MCF 10A (cell line): Measurements from ENCODE around the gene RASSF7. TPM values are rescaled to one million over a fixed set of nuclear protein-coding genes. Genes with fewer than 3 reads are reported as not detected.

Source experiments
- BruUV-seq: library from RNA; stranded (reverse); fragments of 400-500 nt; replicated peaks from 2 replicates; lab custom pipeline; 2021; lab: Mats Ljungman, UMichigan
- CTCF ChIA-PET: fragments of 300-600 bp; sonication (Branson Sonifier 250); formaldehyde crosslinking; extraction: SDS; loops from one replicate; lab custom pipeline; 2021; ENCODE audit warnings: antibody characterized with exemption, inconsistent platforms; lab: Yijun Ruan, JAX
- POLR2A ChIA-PET: fragments of 300-600, 350-650 bp; sonication (Branson Sonifier 250); formaldehyde crosslinking; extraction: SDS; loops from one replicate; lab custom pipeline; 2020; ENCODE audit warnings: antibody characterized with exemption, inconsistent platforms; lab: Yijun Ruan, JAX
- DNase-seq: peaks from one replicate; pipeline ENCODE4 v3.0.0-alpha.2; 2018; ENCODE audit not compliant: unreplicated experiment
- H3K27ac Mint-ChIP-seq: one replicate; pipeline ENCODE4 v1.8.0; 2022; ENCODE audit warnings: mild to moderate bottlenecking, low read depth, mixed read lengths; ENCODE audit not compliant: unreplicated experiment
- H3K27me3 Mint-ChIP-seq: one replicate; pipeline ENCODE4 v1.8.0; 2022; ENCODE audit warnings: mixed read lengths; ENCODE audit not compliant: insufficient read depth, unreplicated experiment
- H3K36me3 Mint-ChIP-seq: one replicate; pipeline ENCODE4 v1.8.0; 2022; ENCODE audit warnings: mild to moderate bottlenecking, moderate library complexity, mixed read lengths; ENCODE audit not compliant: insufficient read depth, unreplicated experiment
- H3K4me1 Mint-ChIP-seq: one replicate; pipeline ENCODE4 v1.8.0; 2022; ENCODE audit warnings: mixed read lengths; ENCODE audit not compliant: insufficient read depth, unreplicated experiment
- H3K4me3 Mint-ChIP-seq: one replicate; pipeline ENCODE4 v1.8.0; 2022; ENCODE audit warnings: mild to moderate bottlenecking, moderate library complexity, mixed read lengths; ENCODE audit not compliant: unreplicated experiment
- H3K9me3 Mint-ChIP-seq: one replicate; pipeline ENCODE4 v1.8.0; 2022; ENCODE audit warnings: mixed read lengths; ENCODE audit not compliant: unreplicated experiment
- CTCF ChIP-seq: fragments of 200-600 bp; IDR thresholded peaks from one replicate; pipeline ENCODE4 v1.8.0; 2022; ENCODE audit warnings: antibody characterized with exemption, mild to moderate bottlenecking; ENCODE audit not compliant: unreplicated experiment
- intact Hi-C: fragments of 100-400 bp; cut with micrococcal nuclease; formaldehyde crosslinking; loops from 2 replicates; pipeline ENCODE4 v1.14.1; 2022
- total RNA-seq: library from RNA; stranded (reverse); gene quantifications from 2 replicates; pipeline ENCODE4 v1.2.3, GENCODE V29; 2022

The RASSF7 gene
- total RNA-seq, 1 experiment from 2014 or later = 13.3 TPM

- no TSS peak for BruUV-seq
- CTCF ChIA-PET = interaction anchor here (0.6 kb wide), 2 partner anchors 48 to 103 kb away, joined by 3 to 4 read pairs; no protein-coding TSS in a partner anchor
- H3K9me3 Mint-ChIP-seq = no peaks in the 10 kb centered on the region
- H3K27ac Mint-ChIP-seq = no peak overlapping the region
- DNase-seq = no peak
- intact Hi-C loops = no loop called here
- H3K4me3 Mint-ChIP-seq = no peak overlapping the region
- peaks cover under 1% of the 10 kb centered on the region for H3K4me1 Mint-ChIP-seq
- POLR2A ChIA-PET = interaction anchor here (0.7 to 1.6 kb wide), 2 partner anchors 12 to 144 kb away, joined by 3 to 5 read pairs; no protein-coding TSS in a partner anchor
- TF ChIP-seq CTCF = no peak
- H3K27me3 Mint-ChIP-seq = no peaks in the 10 kb centered on the region
- peaks cover 20% of the 10 kb centered on the region for H3K36me3 Mint-ChIP-seq
Observed at GRCh38 chr11:520428-521176, 40.2 kb upstream of the RASSF7 start.

GRCh38 chr11:521177-521688 is 39.5 kb upstream of the RASSF7 start:
- no peak for DNase-seq
- no peaks in the 10 kb centered on the region for H3K4me1 Mint-ChIP-seq

GRCh38 chr11:526192-526591 is 34.6 kb upstream of the RASSF7 start:
- no peak overlapping the region for H3K4me3 Mint-ChIP-seq
- no peaks in the 10 kb centered on the region for H3K27me3 Mint-ChIP-seq
- H3K4me1 Mint-ChIP-seq = no peaks in the 10 kb centered on the region
- H3K27ac Mint-ChIP-seq = no peak overlapping the region
- intact Hi-C loops = no loop called here
- H3K9me3 Mint-ChIP-seq = no peaks in the 10 kb centered on the region
- no peak for DNase-seq
- TF ChIP-seq CTCF = no peak
- H3K36me3 Mint-ChIP-seq = peaks cover 12% of the 10 kb centered on the region
- ChIA-PET CTCF (no interaction called here), POLR2A (interaction anchor here (1.3 kb wide), 1 partner anchor 8 kb away, joined by 5 read pairs; no protein-coding TSS in a partner anchor)
- BruUV-seq = no TSS peak

More at GRCh38 chr11:521177-521688, 39.5 kb upstream of the RASSF7 start:
- BruUV-seq = no TSS peak
- ChIA-PET POLR2A (interaction anchor here (1.5 to 1.6 kb wide), 2 partner anchors 12 to 15 kb away, joined by 5 to 6 read pairs; no protein-coding TSS in a partner anchor), CTCF (interaction anchor here (0.6 kb wide), 1 partner anchor 495 kb away, joined by 3 read pairs; no protein-coding TSS in a partner anchor)
- intact Hi-C loops = no loop called here
- H3K27me3 Mint-ChIP-seq = no peaks in the 10 kb centered on the region
- TF ChIP-seq CTCF = no peak
- no peak overlapping the region for H3K27ac Mint-ChIP-seq
- no peaks in the 10 kb centered on the region for H3K9me3 Mint-ChIP-seq
- peaks cover 19% of the 10 kb centered on the region for H3K36me3 Mint-ChIP-seq
- no peak overlapping the region for H3K4me3 Mint-ChIP-seq

GRCh38 chr11:528166-528814 is 32.5 kb upstream of the RASSF7 start:
- Mint-ChIP-seq H3K4me1 (no peaks in the 10 kb centered on the region), H3K36me3 (peaks cover 29% of the 10 kb centered on the region), H3K27ac (no peak overlapping the region), H3K9me3 (no peaks in the 10 kb centered on the region), H3K27me3 (no peaks in the 10 kb centered on the region), H3K4me3 (no peak overlapping the region)
- ChIA-PET CTCF (interaction anchor here (0.6 to 1.5 kb wide), 4 partner anchors 9 to 254 kb away, joined by 3 read pairs; no protein-coding TSS in a partner anchor), POLR2A (interaction anchor here (0.6 kb wide), 1 partner anchor 11 kb away, joined by 4 read pairs; no protein-coding TSS in a partner anchor)
- TF ChIP-seq CTCF = no peak
- intact Hi-C loops = no loop called here
- no TSS peak for BruUV-seq
- no peak for DNase-seq
